ENCODE results near the gene C6orf136.

Gene C6orf136

DNA sequence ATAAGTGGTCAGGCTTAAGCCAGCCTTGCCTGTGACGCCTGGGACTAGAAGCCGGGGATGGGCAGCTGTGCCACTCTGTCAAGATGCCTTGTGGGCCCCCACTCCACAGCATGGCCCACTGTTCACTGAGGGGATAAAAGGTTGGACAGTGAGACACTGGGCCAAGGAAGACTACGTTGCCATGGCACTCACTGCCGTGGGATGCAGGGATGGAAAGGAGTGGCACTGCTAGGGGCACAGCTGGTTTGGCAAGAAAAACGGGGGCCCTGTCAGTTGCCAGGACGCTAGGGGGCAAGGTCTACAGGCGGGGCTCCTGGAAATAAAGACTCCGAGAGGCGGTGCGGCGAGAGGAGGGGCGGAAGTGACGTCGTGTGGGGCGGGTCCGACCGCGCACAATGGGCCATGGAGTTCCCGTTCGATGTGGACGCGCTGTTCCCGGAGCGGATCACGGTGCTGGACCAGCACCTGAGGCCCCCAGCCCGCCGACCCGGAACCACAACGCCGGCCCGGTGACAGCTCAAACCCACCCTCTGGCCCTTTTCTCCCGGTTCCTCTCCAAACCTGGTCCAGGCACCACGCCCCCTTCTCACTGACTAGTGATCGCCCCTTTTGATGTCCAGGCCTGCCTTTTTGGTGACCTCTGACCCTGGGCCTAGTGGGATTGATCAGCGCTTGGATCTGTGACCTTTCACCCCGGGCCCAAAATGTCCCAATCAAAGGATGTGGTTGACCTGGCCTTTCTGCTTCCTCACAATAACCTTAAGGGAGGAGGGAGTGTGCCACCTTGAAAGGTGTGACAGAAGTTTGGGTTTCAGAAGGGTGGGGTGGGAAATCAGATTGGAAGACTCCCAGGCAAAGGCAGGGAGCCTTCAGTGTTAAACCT lies 20.2 kb upstream of the C6orf136 start, which contains the start of gene ATAT1:
Gene ATAT1, plus strand, starts transcription at position 391 of the 883 bp plus-strand sequence.
- peak; percentile 85 for DNase-seq (ENCODE audit: low read depth)
- TF ChIP-seq, protein P1, sequence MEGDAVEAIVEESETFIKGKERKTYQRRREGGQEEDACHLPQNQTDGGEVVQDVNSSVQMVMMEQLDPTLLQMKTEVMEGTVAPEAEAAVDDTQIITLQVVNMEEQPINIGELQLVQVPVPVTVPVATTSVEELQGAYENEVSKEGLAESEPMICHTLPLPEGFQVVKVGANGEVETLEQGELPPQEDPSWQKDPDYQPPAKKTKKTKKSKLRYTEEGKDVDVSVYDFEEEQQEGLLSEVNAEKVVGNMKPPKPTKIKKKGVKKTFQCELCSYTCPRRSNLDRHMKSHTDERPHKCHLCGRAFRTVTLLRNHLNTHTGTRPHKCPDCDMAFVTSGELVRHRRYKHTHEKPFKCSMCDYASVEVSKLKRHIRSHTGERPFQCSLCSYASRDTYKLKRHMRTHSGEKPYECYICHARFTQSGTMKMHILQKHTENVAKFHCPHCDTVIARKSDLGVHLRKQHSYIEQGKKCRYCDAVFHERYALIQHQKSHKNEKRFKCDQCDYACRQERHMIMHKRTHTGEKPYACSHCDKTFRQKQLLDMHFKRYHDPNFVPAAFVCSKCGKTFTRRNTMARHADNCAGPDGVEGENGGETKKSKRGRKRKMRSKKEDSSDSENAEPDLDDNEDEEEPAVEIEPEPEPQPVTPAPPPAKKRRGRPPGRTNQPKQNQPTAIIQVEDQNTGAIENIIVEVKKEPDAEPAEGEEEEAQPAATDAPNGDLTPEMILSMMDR (IDR thresholded peaks at IDR 0.05; ENCODE audit: insufficient read depth, low read depth, low read length, missing control alignments), result peak; percentile 29
- H3K4me3 ChIP-seq (ENCODE audit: low read length), result peak within 1 kb of the TSS; percentile 76

DNA sequence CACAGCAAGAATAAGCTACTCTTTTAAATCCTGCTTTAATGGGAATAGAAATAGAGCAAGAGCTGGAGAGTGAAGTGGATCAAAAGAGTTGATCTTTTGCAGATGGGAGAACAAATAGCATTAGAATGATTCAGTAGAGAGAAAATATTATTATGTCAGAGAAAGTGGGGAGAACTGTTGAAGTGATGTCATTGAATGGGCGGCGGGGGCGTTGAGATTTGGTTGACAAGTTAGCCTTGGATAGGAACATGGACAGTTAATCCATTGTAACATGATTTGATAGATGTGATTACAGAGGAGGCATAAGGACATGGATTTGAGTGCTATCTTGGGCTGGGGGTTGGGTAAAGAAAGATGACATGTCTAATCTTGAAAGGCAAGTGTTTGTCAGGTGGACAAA lies 11.1 kb upstream of the C6orf136 start:
- TF ChIP-seq, protein P1 (IDR thresholded peaks at IDR 0.05; ENCODE audit: insufficient read depth, low read depth, low read length, missing control alignments), result no peak
- no peak overlapping the region for H3K4me3 ChIP-seq (ENCODE audit: low read length)
- DNase-seq (ENCODE audit: low read depth), result no peak

DNA sequence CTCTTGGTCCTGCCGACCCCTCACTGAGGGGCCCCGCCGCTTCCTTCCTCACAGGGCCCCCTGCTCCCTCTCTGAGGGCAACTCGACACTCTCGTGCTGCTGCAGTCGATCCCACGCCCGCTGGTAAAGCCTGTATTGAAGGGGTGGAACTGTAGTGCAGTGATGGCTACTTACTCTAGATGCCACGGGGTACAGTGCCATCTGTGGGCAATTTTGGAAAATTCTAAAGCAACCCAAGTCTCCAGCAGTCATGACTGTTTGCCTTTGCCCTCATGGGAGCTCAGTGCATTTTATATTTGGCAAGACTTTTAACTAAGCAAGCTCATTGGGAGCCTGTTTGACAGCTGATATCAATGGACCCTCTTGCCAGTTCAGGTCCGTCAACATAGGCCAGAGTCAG lies 6.5 kb upstream of the C6orf136 start:
- TF ChIP-seq, protein P1 (IDR thresholded peaks at IDR 0.05; ENCODE audit: insufficient read depth, low read depth, low read length, missing control alignments), result peak; percentile 1
- no peak for DNase-seq (ENCODE audit: low read depth)
- H3K4me3 ChIP-seq (ENCODE audit: low read length), result no peak overlapping the region

DNA sequence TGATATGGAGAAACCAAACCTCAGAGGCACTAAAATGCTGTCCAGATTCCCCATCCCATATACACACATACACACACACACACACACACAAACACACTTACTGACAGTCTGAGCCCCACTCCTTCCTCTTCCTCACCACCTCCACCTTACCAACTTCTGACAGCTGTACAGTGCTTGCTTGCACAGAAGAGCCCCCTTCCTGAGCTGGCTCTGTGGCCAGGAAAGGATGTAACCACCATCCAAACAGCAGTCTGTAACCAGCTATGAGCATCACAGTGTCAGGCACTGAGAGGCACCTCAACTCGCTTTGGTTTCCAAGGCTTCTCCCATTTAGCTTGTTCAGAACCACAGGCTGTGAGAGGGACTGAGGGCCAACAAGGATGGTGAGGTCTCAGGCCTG lies 5.9 kb upstream of the C6orf136 start:
- TF ChIP-seq, protein P1 (IDR thresholded peaks at IDR 0.05; ENCODE audit: insufficient read depth, low read depth, low read length, missing control alignments), result no peak
- no peak for DNase-seq (ENCODE audit: low read depth)
- no peak overlapping the region for H3K4me3 ChIP-seq (ENCODE audit: low read length)

DNA sequence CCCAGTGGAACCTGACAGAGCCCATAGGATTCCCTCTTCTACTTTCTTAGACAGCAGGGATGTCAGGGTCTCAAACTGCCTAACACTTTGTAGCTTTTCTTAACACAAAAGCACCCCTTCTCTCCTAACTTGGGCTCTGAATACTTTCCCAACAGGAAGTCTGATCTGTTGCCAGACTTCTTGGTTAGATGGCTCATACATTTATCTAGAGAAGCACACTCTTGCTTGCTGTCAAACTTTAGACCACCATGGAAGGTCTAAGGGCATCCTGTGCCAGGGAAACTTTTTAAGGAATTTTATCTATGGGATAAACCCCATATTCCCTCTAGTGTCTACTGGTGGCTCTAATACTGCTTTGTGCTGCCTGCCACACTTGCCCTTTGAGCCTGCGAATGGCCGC lies 3.3 kb upstream of the C6orf136 start:
- no peak overlapping the region for H3K4me3 ChIP-seq (ENCODE audit: low read length)
- no peak for DNase-seq (ENCODE audit: low read depth)
- TF ChIP-seq, protein P1 (IDR thresholded peaks at IDR 0.05; ENCODE audit: insufficient read depth, low read depth, low read length, missing control alignments), result no peak

DNA sequence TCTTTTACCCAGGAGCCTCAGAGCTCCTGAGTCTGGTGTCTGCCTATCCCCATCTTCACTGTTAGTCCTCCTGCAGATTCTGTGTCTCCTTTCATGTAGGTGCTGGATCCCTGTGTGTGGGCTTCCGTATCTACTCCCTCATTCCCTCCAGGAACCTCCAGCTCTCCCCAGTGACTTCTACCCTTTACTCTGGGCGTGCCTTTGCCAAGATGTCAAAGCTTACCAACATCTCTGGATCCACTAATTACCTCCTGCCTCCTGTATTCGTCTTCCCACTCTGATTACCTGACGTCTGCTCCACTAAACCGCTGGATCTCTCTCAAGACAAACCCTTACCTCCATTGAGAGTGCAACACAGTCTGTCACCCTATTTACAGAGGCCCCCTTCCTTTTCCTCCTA lies 2.2 kb upstream of the C6orf136 start:
- no peak overlapping the region for H3K4me3 ChIP-seq (ENCODE audit: low read length)
- DNase-seq (ENCODE audit: low read depth), result no peak
- TF ChIP-seq, protein P1 (IDR thresholded peaks at IDR 0.05; ENCODE audit: insufficient read depth, low read depth, low read length, missing control alignments), result no peak

DNA sequence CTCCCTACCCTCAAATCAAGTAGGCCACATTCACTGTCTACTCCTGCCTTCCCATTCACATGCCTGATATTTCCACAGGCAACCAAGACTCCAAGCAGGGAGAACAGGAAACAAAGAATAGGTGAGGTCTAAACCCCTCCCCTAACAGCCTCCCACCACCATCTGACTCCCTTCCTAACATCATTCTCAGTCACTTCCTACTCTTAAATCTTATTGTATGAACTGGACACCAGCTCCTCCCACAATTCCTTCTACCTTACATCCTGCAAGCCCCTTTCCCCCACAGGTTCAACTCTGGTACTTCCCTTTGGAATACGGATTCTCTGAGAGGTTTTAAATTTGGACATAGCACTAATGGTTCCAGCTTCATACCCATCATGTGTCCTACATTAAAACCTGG lies 944 bp upstream of the C6orf136 start:
- DNase-seq (ENCODE audit: low read depth), result no peak
- TF ChIP-seq, protein P1 (IDR thresholded peaks at IDR 0.05; ENCODE audit: insufficient read depth, low read depth, low read length, missing control alignments), result no peak
- H3K4me3 ChIP-seq (ENCODE audit: low read length), result no peak overlapping the region
